ENCODE data around the gene SNAPC4.

Gene SNAPC4

GRCh38 chr9:136385015-136385414 lies 15.0 kb downstream of the SNAPC4 start:
- no peak for DNase-seq

GRCh38 chr9:136383436-136383835 lies 16.5 kb downstream of the SNAPC4 start:
- no peak for DNase-seq

- DNase-seq: no peak
Measured at GRCh38 chr9:136381966-136382513, 17.9 kb downstream of the SNAPC4 start.

GRCh38 chr9:136381311-136381710 lies 18.7 kb downstream of the SNAPC4 start:
- DNase-seq: no peak

- DNase-seq: no peak
Measured at GRCh38 chr9:136380381-136380780, 19.6 kb downstream of the SNAPC4 start.

GRCh38 chr9:136379891-136380290 lies 20.1 kb downstream of the SNAPC4 start:
- DNase-seq: no peak

GRCh38 chr9:136379401-136379800 lies 20.6 kb downstream of the SNAPC4 start:
- DNase-seq: no peak

GRCh38 chr9:136379003-136379287 lies 21.0 kb downstream of the SNAPC4 start:
- no peak for DNase-seq

GRCh38 chr9:136378170-136379002 lies 21.6 kb downstream of the SNAPC4 start:
- no peak for DNase-seq

GRCh38 chr9:136377341-136378169 lies 22.4 kb downstream of the SNAPC4 start:
- no peak for DNase-seq

GRCh38 chr9:136376457-136376856 lies 23.5 kb downstream of the SNAPC4 start:
- DNase-seq: no peak

- DNase-seq: no peak
Measured at GRCh38 chr9:136375096-136375495, 24.9 kb downstream of the SNAPC4 start.

GRCh38 chr9:136374183-136374575 lies 25.8 kb downstream of the SNAPC4 start:
- no peak for DNase-seq

- no peak for DNase-seq
Measured at GRCh38 chr9:136373300-136374182, 26.4 kb downstream of the SNAPC4 start, which contains the start of gene CARD9. Gene CARD9 (minus strand): TSS chr9:136373669. CDS start chr9:136372078, 1,591 bp downstream.

- DNase-seq: no peak
Measured at GRCh38 chr9:136372561-136373299, 27.2 kb downstream of the SNAPC4 start.

GRCh38 chr9:136372006-136372405 lies 28.0 kb downstream of the SNAPC4 start:
- no peak for DNase-seq

- DNase-seq: no peak
Measured at GRCh38 chr9:136371533-136371880, 28.5 kb downstream of the SNAPC4 start.

GRCh38 chr9:136370687-136371532 lies 29.1 kb downstream of the SNAPC4 start:
- no peak for DNase-seq

GRCh38 chr9:136370037-136370436 lies 29.9 kb downstream of the SNAPC4 start:
- no peak for DNase-seq

GRCh38 chr9:136368190-136368589 lies 31.8 kb downstream of the SNAPC4 start:
- no peak for DNase-seq

Data from NCI-H1092 (cell line).